ENCODE measurements around the gene CD248.
"Not testable (repeated sequence)": the region's sequence is repeated elsewhere in the genome, so short reads cannot be mapped to it uniquely, and the experiment has no call there.

The CD248 gene

DNA sequence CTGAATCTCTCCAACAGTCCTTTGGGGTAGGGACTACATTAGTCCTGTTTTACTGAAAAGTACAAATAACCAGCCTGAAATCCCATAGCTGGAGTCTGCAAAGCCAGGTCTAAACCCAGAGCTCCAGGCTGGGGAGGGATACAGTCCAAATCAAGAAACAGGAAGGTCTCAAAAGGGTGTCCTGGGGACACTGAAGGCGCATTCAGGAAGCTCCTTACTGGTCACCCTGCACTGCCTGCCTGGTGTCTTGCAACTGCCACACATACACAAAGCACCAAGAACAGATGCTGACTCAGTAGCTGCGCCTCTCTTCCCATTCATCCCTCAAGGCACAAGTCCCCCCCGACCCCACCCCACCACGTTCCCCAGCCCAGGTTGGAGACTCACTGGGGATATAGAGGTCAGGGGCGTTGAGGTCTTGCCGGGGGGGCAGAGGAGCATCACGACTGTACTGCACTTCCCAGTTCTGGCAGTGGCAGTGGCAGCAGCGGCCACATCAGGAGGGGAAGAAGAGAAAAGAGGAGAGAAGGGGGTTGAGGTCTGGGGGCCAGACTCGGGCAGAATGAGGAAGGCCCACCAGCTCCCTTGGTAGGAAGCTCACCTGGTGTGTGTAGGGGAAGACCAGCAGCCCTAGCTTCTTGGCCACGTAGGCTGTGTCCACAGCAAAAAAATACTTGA lies 29.5 kb downstream of the CD248 start:
- no peak for DNase-seq

DNA sequence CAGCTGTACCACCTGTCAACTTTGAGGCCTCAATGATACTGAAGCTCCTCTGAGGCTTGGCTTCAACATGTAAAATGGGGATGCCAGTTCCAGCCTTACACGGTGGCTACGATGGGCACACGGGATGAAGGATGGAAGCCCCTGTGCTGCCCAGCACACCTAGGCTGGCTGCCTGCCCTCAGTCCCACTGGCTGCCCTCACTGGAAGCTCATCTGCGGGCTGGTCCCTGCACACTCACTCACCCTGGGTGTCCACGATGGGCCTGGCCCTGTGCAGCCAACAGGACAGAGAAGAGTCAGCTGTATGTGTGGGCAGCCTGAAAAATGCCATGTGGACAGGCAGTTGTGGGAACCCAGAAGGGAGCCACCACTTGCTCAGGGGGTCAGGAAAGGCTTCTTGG lies 30.1 kb downstream of the CD248 start:
- no peak for DNase-seq

GRCh38 chr11:66285250-66285947 lies 31.4 kb downstream of the CD248 start:
- no peak for DNase-seq

DNA sequence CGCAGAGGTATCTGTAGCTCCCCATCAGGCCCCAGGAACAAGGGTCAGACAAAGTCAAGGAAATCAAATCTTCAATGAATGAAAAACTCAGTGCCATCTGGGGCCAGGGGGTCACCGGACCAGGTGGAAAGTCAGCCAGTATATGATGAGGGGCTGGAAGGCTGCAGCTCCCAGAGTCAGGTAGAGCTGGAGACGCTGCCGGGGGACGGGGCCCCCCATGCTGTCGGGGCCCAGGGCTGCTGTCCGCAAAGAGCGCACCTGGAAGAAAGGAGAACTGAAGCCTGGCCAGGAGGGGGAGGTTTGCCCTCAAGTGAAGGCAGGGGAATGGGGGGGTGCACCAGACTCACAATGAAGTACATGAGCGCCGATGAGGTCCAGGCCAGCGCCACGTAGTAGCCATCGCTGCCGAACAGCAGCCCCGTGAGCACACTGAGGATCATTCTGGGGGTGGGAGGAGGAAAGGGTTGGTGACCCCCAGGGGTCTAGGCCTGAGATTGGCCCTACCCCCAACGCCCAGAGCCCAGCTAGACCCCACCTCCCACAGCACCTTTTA lies 32.2 kb downstream of the CD248 start:
- DNase-seq, result no peak

DNA sequence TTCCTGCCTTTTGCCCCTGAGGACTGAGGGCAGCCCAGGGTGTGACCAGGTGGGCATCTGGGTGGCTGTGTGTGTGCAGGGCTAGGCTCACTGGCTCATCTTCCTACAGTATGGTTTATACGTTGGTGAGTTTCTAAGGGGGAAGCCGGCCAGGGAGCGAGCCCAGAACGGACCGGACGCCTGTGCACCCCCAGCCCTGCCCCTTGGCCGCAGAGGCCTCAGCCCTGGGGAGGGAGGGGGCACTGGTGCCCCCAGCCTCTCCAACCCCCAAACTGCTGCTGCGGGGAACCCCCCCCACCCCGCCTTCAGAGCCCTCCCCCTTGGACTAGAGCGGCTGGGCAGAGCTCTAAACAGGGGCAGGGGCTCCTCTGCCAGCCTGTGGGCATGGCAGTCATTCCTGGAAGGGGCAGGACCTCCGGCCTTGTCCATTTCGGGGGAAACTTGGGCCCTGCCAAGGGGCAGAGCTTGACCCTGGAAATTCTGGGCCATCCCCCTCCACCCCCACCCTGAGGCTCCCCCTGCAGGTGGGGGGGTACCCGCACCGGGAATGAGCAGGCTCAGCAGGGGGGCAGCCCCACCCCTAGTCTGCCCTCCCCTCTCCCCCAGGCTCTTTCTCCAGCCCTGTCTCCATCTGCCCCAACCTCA lies 33.3 kb downstream of the CD248 start:
- no peak for DNase-seq

DNA sequence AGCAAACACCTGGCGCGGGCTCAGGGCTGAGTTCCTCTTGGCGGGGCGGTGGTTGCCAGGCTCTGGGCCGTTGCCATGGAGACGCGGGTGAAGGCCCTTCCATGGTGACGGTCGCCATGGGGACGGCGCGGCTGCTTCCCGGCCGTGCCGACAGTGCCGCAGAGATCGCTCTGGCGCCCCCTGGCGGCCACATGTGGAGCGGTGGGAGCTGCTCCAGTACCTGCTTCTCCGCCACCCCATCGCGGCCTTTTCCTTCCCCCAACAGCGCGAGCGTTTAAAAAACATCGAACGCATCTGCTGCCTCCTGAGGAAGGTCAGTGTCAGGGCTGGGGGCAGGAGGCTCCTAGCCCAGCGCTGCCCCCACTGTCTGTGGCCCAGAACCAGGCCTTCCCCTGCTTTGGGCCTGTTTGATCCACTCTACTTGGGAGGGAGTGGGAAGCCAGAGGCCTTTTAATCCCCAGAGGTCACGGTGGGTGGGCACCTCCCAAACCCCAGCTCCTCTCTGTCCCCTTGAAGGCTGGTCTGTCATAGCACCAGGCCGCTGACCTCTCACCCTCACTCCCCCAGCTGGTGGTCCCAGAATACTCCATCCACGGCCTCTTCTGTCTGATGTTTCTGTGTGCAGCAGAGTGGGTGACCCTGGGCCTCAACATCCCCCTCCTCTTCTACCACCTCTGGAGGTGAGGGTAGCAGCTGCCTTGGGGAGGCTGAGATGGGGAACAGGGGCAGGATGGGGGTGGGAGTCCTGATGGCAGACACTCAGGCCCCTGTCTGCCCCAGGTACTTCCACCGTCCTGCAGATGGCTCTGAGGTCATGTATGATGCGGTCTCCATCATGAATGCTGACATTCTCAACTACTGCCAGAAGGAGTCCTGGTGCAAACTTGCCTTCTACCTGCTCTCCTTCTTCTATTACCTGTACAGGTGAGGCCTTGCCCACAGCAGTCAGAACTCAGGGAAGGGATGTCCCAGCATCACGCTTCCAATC lies 34.1 kb downstream of the CD248 start:
- peak; percentile 93 for DNase-seq

GRCh38 chr11:66281776-66282467 lies 34.9 kb downstream of the CD248 start:
- no peak for DNase-seq

GRCh38 chr11:66281001-66281400 lies 35.8 kb downstream of the CD248 start:
- no peak for DNase-seq

- DNase-seq, result no peak
These were observed 36.4 kb downstream of the CD248 start for GRCh38 chr11:66280428-66280827.

DNA sequence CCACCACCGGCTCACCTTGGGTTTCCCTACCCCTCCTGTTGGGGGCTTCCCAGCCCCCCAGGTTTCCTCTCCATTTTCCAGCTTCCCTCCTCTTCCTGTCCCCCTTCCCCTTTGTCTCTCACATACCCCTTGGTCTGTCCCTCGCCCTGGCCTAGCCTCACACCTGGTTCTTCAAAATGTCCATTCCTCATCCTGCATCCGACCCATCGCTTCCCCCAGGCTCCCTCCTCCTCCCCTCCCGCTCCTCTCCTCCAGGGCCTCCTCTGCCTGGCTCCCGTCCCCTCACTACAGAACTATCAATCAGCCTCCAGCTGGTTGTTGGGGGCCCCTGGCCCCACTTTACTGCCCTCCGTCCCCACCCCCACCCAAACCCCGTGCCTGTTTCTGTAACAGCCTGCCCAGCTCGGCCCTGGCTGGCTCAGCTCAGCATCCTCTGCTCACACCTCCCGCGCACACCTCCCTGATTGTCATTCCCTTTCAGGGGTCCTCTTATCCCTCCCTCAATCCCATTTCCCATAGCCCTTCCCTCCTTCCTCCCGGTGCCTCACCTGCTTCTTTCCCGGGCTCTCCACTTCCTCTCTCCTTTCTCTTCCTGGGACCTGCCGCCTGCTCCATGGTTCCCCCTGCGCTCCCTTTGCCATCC lies 37.6 kb downstream of the CD248 start:
- DNase-seq, result no peak

DNA sequence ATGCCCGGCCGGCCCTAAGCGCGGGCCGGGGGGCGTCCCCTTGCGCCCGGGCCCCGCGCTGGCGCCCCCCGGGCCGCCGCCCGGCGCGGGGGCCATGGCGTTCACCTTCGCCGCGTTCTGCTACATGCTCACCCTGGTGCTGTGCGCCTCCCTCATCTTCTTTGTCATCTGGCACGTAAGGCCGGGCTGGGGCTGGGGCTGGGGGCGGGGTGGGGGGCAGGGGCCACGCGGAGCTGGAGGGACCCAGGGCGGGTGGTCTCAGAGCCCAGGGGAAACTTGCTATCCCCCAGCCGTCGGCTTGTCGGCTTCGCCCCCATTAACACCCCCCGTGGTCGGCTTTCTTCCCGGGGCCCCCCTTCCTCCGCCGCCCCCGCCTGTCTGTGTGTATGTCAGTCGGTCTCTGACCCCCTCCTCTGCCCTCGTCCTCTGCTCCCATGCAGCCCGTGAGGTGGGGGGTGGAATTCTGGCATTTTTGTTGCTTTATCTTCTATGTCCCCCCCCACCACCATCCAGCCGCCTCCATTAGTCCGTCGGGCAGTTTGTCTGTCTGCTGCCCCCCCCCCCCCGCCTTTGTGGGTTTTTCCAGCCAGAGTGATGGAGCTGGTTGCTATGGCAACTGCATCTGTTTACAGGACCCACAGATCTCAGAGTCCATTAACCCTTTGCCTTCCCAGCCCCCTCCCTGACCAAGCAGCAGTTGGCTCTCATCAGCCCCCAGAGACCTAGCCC lies 38.3 kb downstream of the CD248 start:
- DNase-seq, result no peak

DNA sequence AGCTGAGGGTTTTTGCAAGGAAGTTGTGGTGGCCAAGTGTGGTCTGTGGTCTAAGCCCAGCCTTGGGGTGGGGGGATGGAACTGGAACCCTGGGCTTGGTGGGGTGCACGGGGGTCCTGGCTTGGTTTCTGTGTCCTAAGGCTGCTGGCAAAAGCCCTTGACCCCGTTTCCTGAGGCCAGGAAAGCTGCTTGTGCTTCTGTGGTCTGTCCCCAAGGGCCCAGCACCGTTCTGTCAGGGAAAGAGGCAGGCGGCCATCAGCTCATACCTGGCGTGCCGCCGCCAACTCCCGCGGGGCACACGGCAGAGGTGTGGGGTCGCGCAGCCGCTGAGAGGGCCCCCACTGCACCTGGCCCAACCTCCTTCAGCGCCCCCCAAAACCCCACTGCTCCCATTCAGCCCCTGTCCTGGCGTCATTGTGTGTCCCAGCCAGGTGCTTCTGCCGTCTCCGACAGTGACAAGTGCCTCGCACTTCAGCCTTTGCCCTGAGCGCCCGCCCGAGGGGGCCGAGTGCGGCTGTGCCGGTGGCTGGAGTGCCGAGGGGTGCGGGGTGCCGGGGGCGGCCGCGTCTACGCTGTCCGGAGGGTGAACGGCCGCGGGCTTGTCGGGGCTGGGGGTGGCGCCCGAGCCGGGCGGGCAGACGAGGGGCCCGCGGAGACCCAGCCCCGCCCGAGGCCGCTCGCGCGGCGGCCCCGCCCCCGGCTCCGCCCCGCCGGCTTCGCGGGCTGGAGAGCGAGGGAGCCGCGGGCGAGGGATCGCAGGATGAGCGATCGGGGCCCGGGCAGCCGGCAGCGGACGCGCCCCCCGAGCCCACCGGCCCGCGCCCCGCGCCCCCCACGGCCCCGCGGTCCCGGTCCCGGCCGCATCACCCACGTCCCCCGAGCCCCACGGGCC lies 39.1 kb downstream of the CD248 start, which contains the start of gene CNIH2:
CNIH2 (plus strand) TSS at position 705 of the 892 bp plus-strand sequence. CDS start 282 bp downstream, outside the sequence.
- DNase-seq, result no peak

- DNase-seq, result not testable (repeated sequence)
These were observed 39.8 kb downstream of the CD248 start for GRCh38 chr11:66277064-66277463.

GRCh38 chr11:66276619-66277018 lies 40.2 kb downstream of the CD248 start:
- not testable (repeated sequence) for DNase-seq

GRCh38 chr11:66275984-66276612 lies 40.7 kb downstream of the CD248 start:
- DNase-seq, result no peak

DNA sequence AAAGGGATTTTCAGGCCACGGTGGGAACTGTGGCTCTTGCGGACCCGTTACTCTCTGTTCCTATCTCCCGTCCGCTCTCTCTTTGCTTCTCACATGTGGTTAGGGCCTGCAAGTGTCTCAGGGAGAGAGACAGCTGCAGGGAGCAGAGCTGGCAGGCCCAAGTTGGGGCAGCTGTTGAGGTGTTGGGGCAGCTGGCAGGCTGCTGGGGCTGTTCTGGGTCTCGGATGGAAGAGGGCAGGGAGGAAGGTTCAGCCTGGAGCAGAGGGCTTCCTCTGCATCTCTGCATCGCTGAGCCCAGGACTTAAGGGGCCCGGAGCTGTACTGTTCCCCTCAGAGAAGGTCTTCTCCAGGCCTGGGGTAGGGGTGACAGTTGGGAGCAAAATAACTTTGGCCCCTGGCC lies 41.4 kb downstream of the CD248 start:
- DNase-seq, result no peak

GRCh38 chr11:66274219-66274618 lies 42.6 kb downstream of the CD248 start:
- DNase-seq, result no peak

- DNase-seq, result no peak
These were observed 44.2 kb downstream of the CD248 start for GRCh38 chr11:66272596-66272995.

DNA sequence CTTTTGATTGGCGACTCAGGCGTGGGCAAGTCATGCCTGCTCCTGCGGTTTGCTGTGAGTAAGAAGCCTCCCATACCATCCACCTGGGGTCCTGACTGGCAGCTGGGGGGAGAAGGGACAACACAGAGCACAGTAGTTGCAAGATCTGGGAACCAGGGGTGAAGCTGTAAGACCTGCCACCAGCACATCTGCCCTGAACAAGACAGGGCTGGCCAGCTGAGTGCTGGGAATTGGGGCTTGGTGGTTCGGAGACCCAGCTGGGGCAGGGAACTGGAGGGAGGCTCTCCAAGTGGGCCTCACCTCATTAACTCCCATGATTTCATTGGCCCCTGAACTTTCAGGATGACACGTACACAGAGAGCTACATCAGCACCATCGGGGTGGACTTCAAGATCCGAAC lies 45.0 kb downstream of the CD248 start:
- DNase-seq, result no peak
